ENCODE measurements around the gene MICAL2. TPM values are rescaled to one million over a fixed set of nuclear protein-coding genes. Genes with fewer than 3 reads are reported as not detected.
A peak's percentile ranks its signal among the peaks of the same experiment; 100 is the strongest.

Gene MICAL2
- total and polyA plus RNA-seq, 8 donors: 4.8 to 38.8 (median 26.5) TPM

- Histone ChIP-seq H3K27ac (no peak overlapping the region), H3K27me3 (no peaks in the 10 kb centered on the region), H3K4me3 (no peak overlapping the region), H3K4me1 (peaks cover 0 to 10% (median 4%) of the 10 kb centered on the region in 3 donors), H3K9me3 (no peaks in the 10 kb centered on the region), H3K36me3 (no peaks in the 10 kb centered on the region)
- WGBS, 2 donors: 87 to 95% methylated on average over 4 of the region's 4 CpGs
- no peak for FAIRE-seq
- ATAC-seq: no peak
- no peak for TF ChIP-seq CTCF (IDR thresholded peaks at IDR 0.05)
- DNase-seq: no peak
- intact Hi-C loops (cut with DNase I): loop anchor here in 1 of 3 donors (10.0 kb wide), 1 partner anchor 112 kb away; no protein-coding TSS in a partner anchor
Observed at GRCh38 chr11:12123273-12123672, 12.9 kb downstream of the MICAL2 start.

- no peak for TF ChIP-seq CTCF (IDR thresholded peaks at IDR 0.05)
- Histone ChIP-seq H3K36me3 (no peaks in the 10 kb centered on the region), H3K4me3 (no peak overlapping the region), H3K9me3 (no peaks in the 10 kb centered on the region), H3K27me3 (no peaks in the 10 kb centered on the region), H3K27ac (no peak overlapping the region), H3K4me1 (peaks cover 0 to 7% (median 0%) of the 10 kb centered on the region in 3 donors)
- 78% methylated on average over 3 of the region's 3 CpGs for WGBS, 2 donors
- intact Hi-C loops (cut with DNase I): loop anchor here in 1 of 3 donors (10.0 kb wide), 1 partner anchor 111 kb away; no protein-coding TSS in a partner anchor
- ATAC-seq (peak in 2 of 4 donors; percentile 34 to 40), FAIRE-seq (no peak), DNase-seq (no peak)
Observed at GRCh38 chr11:12123799-12124198, 13.4 kb downstream of the MICAL2 start.

DNA sequence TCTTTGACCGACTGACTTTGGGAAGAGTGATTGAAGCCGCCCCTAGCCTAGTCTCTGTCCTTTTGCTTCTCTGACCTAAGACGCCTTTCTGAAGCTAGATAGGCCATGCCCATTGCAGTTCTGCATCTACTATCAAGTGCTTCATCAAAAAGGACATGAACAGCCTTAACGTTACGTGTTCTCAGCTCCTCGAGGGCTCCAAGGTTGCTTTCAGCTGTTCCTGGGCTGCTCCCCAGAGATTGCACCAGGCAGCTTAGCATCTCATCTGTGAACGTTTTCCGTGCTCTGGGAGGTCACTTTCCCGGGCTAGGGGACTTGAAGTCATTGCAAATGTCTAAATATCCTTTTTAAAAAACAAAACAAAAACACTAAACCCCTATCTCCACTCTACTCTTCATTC is 13.9 kb downstream of the MICAL2 start:
- Histone ChIP-seq H3K27ac (no peak overlapping the region), H3K27me3 (no peaks in the 10 kb centered on the region), H3K9me3 (no peaks in the 10 kb centered on the region), H3K36me3 (no peaks in the 10 kb centered on the region), H3K4me1 (peaks cover 0 to 7% (median 0%) of the 10 kb centered on the region in 3 donors), H3K4me3 (no peak overlapping the region)
- WGBS, 2 donors: 86 to 93% methylated on average over 9 of the region's 9 CpGs
- DNase-seq (no peak), FAIRE-seq (no peak), ATAC-seq (no peak)
- intact Hi-C loops (cut with DNase I): loop anchor here in 1 of 3 donors (10.0 kb wide), 1 partner anchor 110 kb away; no protein-coding TSS in a partner anchor
- TF ChIP-seq CTCF (IDR thresholded peaks at IDR 0.05): no peak

GRCh38 chr11:12125609-12126149 is 15.3 kb downstream of the MICAL2 start:
- FAIRE-seq (no peak), ATAC-seq (peak; percentile 66 to 70 (median 68)), DNase-seq (peak in 1 of 6 donors; percentile 57)
- intact Hi-C loops (cut with DNase I): loop anchor here in 1 of 3 donors (10.0 kb wide), 1 partner anchor 109 kb away; no protein-coding TSS in a partner anchor
- WGBS, 2 donors: 39 to 51% methylated on average over 4 of the region's 4 CpGs
- TF ChIP-seq CTCF (IDR thresholded peaks at IDR 0.05): no peak
- H3K27ac ChIP-seq: no peak overlapping the region
- H3K36me3 ChIP-seq: no peaks in the 10 kb centered on the region
- no peaks in the 10 kb centered on the region for H3K27me3 ChIP-seq
- H3K4me1 ChIP-seq: peaks cover 0 to 7% (median 0%) of the 10 kb centered on the region in 3 donors
- no peaks in the 10 kb centered on the region for H3K9me3 ChIP-seq
- H3K4me3 ChIP-seq: no peak overlapping the region
